ENCODE measurements around the gene PLIN1. TPM values are rescaled to one million over a fixed set of nuclear protein-coding genes. Genes with fewer than 3 reads are reported as not detected.

Gene PLIN1
- total and polyA plus RNA-seq, 9 of the 15 experiments (the other 6 are each of a cell fraction or from before 2014, with no cell fraction given): not detected

GRCh38 chr15:89629829-89630228, 49.3 kb downstream of the PLIN1 start (continued):
- TF ChIP-seq ZNF740 (CRISPR knock-in tag; IDR thresholded peaks at IDR 0.05) (no peak), ZNF740 (tag; IDR thresholded peaks at IDR 0.05) (no peak), ZFP91 (CRISPR knock-in tag; IDR thresholded peaks at IDR 0.05) (no peak), GTF2F1 (IDR thresholded peaks at IDR 0.05; ENCODE audit: low read depth, low read length) (no peak), TRIM28 (IDR thresholded peaks at IDR 0.05) (no peak), ZEB2 (IDR thresholded peaks at IDR 0.05) (no peak), KDM5B (IDR thresholded peaks at IDR 0.05; ENCODE audit: insufficient replicate concordance, low read depth, low read length) (no peak), RBBP5 (IDR thresholded peaks at IDR 0.05; ENCODE audit: borderline replicate concordance, insufficient read depth, low read length, poor library complexity, severe bottlenecking) (no peak), ETS2 (tag; IDR thresholded peaks at IDR 0.05; ENCODE audit: borderline replicate concordance, poor library complexity, severe bottlenecking) (no peak), ZNF589 (CRISPR knock-in tag; IDR thresholded peaks at IDR 0.05; ENCODE audit: low read depth) (no peak), SMARCC2 (IDR thresholded peaks at IDR 0.05; ENCODE audit: low read depth) (no peak), ZNF445 (CRISPR knock-in tag; IDR thresholded peaks at IDR 0.05; ENCODE audit: low read depth) (no peak), NR2F6 (CRISPR knock-in tag; IDR thresholded peaks at IDR 0.05) (no peak)
